ENCODE data around the gene TTC23.

The TTC23 gene

DNA sequence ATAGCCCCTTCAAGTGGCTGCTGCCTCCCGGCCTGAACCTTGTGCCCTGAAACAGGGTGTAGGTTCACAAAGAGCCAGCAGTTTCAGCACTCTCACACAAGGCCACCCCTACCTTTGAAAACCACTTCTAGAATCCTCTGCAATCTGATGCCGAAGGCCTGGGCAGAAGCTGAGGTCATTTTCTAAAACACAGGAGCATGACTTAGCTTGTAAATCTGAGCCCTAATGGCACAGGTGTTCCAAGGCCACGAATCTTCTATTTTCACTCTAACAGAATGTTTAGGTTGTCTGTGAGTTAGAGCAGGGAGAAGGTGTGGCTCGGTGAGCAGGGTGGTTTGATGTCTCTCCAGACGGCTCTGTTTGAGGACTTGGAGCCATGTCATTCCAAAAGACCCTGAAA is 82.2 kb downstream of the TTC23 start:
- Mint-ChIP-seq H3K27me3 (no peaks in the 10 kb centered on the region), H3K9me3 (ENCODE audit: low read depth) (no peaks in the 10 kb centered on the region), H3K4me3 (no peak overlapping the region), H3K27ac (no peak overlapping the region), H3K36me3 (no peaks in the 10 kb centered on the region), H3K4me1 (ENCODE audit: low read depth) (peaks cover 8% of the 10 kb centered on the region)

DNA sequence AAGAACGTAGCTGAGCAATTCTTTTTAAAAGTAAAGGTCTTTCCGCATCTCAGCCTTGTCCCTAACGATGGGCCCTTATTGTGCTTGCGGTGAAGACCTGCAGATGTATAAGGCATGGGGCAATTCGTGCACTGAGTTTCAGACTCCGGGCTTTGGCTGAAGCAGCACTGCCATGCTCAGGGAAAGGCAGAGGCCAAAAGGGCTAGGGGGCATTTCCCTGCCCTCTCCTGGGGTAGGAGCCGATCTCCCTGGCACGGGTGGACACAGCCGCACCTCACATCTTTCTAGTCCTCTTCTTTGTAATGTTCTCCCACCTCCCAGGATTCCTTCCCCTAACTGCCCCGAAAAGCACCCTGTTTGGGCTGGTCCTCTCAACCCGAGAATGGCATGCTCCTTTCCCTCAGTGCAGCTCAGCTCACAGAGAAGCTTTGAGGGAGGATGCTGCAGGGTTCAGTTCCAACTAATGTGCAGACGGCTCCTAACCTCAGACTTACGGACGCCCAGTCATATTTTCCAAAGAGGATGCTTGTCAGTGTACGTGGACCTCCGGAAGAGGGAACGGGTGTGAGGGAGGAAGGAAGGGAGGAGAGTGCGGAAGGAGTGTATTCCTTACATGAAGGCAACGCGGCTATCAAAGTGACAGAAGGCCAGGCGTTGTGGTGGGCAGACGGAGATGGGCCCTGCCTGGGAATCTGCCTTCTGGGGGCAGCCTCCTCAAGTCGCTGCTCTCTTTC is 83.3 kb downstream of the TTC23 start:
- Mint-ChIP-seq H3K4me1 (ENCODE audit: low read depth) (peaks cover 8% of the 10 kb centered on the region), H3K36me3 (no peaks in the 10 kb centered on the region), H3K27ac (no peak overlapping the region), H3K9me3 (ENCODE audit: low read depth) (no peaks in the 10 kb centered on the region), H3K27me3 (no peaks in the 10 kb centered on the region), H3K4me3 (no peak overlapping the region)

GRCh38 chr15:99165020-99165790 is 84.2 kb downstream of the TTC23 start:
- Mint-ChIP-seq H3K4me1 (ENCODE audit: low read depth) (peaks cover 8% of the 10 kb centered on the region), H3K36me3 (no peaks in the 10 kb centered on the region), H3K27me3 (no peaks in the 10 kb centered on the region), H3K9me3 (ENCODE audit: low read depth) (no peaks in the 10 kb centered on the region), H3K4me3 (no peak overlapping the region), H3K27ac (no peak overlapping the region)

- no peaks in the 10 kb centered on the region for H3K9me3 Mint-ChIP-seq (ENCODE audit: low read depth)
- H3K27me3 Mint-ChIP-seq: peaks cover 2% of the 10 kb centered on the region
- no peaks in the 10 kb centered on the region for H3K36me3 Mint-ChIP-seq
- H3K4me1 Mint-ChIP-seq (ENCODE audit: low read depth): peaks cover 8% of the 10 kb centered on the region
- H3K27ac Mint-ChIP-seq: no peak overlapping the region
- H3K4me3 Mint-ChIP-seq: no peak overlapping the region
Observed at GRCh38 chr15:99164119-99164518, 85.3 kb downstream of the TTC23 start.

GRCh38 chr15:99163271-99164062 is 85.9 kb downstream of the TTC23 start:
- no peaks in the 10 kb centered on the region for H3K9me3 Mint-ChIP-seq (ENCODE audit: low read depth)
- H3K27me3 Mint-ChIP-seq: peaks cover 2% of the 10 kb centered on the region
- H3K27ac Mint-ChIP-seq: no peak overlapping the region
- H3K36me3 Mint-ChIP-seq: no peaks in the 10 kb centered on the region
- no peak overlapping the region for H3K4me3 Mint-ChIP-seq
- peaks cover 8% of the 10 kb centered on the region for H3K4me1 Mint-ChIP-seq (ENCODE audit: low read depth)

DNA sequence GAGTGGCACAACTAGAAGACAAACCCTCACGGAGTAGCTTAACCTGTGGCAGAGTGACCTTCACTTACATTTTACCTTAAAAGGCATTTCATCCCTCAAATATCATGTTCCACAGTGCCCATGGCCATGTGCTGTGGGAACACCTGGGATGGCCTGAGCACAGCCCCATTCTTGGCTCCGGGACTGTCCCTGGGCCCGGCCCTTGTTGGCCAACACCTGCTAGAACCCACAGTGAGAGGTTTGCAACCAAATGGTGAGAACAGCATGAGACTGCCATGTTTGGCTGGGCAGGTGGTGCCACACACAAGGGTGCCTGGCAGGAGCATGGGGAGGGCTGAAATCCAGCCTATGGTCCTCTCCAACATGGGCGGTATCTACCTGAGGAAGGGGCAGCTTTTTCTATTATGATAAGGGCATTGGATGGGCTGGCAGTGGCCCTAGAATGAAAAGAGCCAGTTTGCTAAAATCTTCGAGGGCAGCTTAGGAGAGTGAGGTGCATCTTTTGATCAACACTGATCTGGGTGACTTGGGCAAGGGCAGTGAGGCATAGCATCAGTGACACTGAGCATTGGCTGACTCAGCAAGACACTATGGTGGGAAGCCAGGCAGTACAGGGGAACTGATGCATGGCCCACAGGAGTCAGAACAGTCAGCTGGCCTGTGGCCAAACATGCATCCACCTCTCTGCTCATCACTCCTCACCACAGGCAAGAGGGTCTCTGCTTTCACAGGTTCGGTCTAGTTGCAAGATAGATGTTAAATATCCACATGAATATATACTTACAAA is 90.6 kb downstream of the TTC23 start:
- no peak overlapping the region for H3K27ac Mint-ChIP-seq
- H3K4me3 Mint-ChIP-seq: no peak overlapping the region
- H3K4me1 Mint-ChIP-seq (ENCODE audit: low read depth): peaks cover 6% of the 10 kb centered on the region
- H3K27me3 Mint-ChIP-seq: peaks cover 2% of the 10 kb centered on the region
- no peaks in the 10 kb centered on the region for H3K36me3 Mint-ChIP-seq
- no peaks in the 10 kb centered on the region for H3K9me3 Mint-ChIP-seq (ENCODE audit: low read depth)

GRCh38 chr15:99157456-99157855 is 91.9 kb downstream of the TTC23 start:
- Mint-ChIP-seq H3K27ac (no peak overlapping the region), H3K27me3 (peaks cover 2% of the 10 kb centered on the region), H3K9me3 (ENCODE audit: low read depth) (no peaks in the 10 kb centered on the region), H3K4me1 (ENCODE audit: low read depth) (no peaks in the 10 kb centered on the region), H3K4me3 (no peak overlapping the region), H3K36me3 (no peaks in the 10 kb centered on the region)

GRCh38 chr15:99155961-99156443 is 93.4 kb downstream of the TTC23 start:
- Mint-ChIP-seq H3K27me3 (peaks cover 3% of the 10 kb centered on the region), H3K36me3 (no peaks in the 10 kb centered on the region), H3K27ac (no peak overlapping the region), H3K4me3 (no peak overlapping the region), H3K9me3 (ENCODE audit: low read depth) (no peaks in the 10 kb centered on the region), H3K4me1 (ENCODE audit: low read depth) (no peaks in the 10 kb centered on the region)

- Mint-ChIP-seq H3K27me3 (peaks cover 2% of the 10 kb centered on the region), H3K4me3 (no peak overlapping the region), H3K36me3 (no peaks in the 10 kb centered on the region), H3K4me1 (ENCODE audit: low read depth) (no peaks in the 10 kb centered on the region), H3K27ac (no peak overlapping the region), H3K9me3 (ENCODE audit: low read depth) (no peaks in the 10 kb centered on the region)
Observed at GRCh38 chr15:99154271-99154670, 95.1 kb downstream of the TTC23 start.

GRCh38 chr15:99153026-99153535 is 96.3 kb downstream of the TTC23 start:
- no peak overlapping the region for H3K4me3 Mint-ChIP-seq
- no peaks in the 10 kb centered on the region for H3K36me3 Mint-ChIP-seq
- peaks cover 1% of the 10 kb centered on the region for H3K27me3 Mint-ChIP-seq
- no peaks in the 10 kb centered on the region for H3K9me3 Mint-ChIP-seq (ENCODE audit: low read depth)
- H3K4me1 Mint-ChIP-seq (ENCODE audit: low read depth): no peaks in the 10 kb centered on the region
- no peak overlapping the region for H3K27ac Mint-ChIP-seq

DNA sequence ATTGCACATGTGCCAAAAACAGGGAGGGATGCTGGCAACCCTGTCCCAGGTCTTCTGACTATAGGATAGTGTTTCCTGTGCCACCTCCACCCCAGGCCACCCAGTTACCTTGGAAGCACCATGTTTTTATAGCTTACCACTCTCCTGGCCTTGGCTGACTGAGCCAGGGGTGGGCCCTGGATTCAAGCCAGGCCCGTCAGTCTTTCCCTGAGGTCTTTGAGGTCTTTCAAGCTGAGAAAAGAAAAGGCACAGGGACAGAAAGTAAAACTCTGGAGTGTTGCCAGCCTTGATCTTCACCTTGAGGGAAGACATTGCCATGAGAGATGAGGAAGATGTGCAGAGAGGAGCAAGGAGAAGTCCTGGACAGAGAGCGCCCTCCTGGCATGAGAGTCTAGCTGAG is 98.2 kb downstream of the TTC23 start:
- Mint-ChIP-seq H3K4me1 (ENCODE audit: low read depth) (no peaks in the 10 kb centered on the region), H3K27ac (no peak overlapping the region), H3K4me3 (no peak overlapping the region), H3K27me3 (peaks cover 1% of the 10 kb centered on the region), H3K9me3 (ENCODE audit: low read depth) (no peaks in the 10 kb centered on the region), H3K36me3 (no peaks in the 10 kb centered on the region)

- no peak overlapping the region for H3K27ac Mint-ChIP-seq
- H3K36me3 Mint-ChIP-seq: no peaks in the 10 kb centered on the region
- H3K9me3 Mint-ChIP-seq (ENCODE audit: low read depth): no peaks in the 10 kb centered on the region
- H3K4me3 Mint-ChIP-seq: no peak overlapping the region
- H3K27me3 Mint-ChIP-seq: peaks cover 1% of the 10 kb centered on the region
- no peaks in the 10 kb centered on the region for H3K4me1 Mint-ChIP-seq (ENCODE audit: low read depth)
Observed at GRCh38 chr15:99149366-99149765, 100.0 kb downstream of the TTC23 start.

DNA sequence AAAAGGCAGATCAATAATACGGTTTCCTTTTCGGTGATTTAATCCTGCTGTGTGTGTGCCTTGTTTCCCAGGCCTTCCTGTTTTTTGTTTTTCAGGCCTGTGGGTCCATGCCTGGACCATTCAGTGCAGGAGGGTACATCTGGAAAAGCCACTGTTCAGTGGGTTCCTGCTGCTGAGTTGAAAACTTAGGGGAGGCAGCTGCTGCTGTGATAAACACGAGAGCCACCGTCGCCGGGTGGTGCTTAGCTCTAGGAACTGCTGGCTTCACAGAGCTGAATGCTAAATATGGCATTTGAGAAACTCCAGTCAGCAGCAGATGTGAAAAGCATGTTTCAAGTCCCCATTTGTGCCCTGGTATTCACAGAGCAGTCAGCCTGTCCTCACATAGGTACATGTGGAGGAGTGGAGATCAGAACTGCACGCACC is 100.5 kb downstream of the TTC23 start:
- Mint-ChIP-seq H3K36me3 (no peaks in the 10 kb centered on the region), H3K27ac (no peak overlapping the region), H3K27me3 (peaks cover 1% of the 10 kb centered on the region), H3K9me3 (ENCODE audit: low read depth) (no peaks in the 10 kb centered on the region), H3K4me3 (no peak overlapping the region), H3K4me1 (ENCODE audit: low read depth) (no peaks in the 10 kb centered on the region)

DNA sequence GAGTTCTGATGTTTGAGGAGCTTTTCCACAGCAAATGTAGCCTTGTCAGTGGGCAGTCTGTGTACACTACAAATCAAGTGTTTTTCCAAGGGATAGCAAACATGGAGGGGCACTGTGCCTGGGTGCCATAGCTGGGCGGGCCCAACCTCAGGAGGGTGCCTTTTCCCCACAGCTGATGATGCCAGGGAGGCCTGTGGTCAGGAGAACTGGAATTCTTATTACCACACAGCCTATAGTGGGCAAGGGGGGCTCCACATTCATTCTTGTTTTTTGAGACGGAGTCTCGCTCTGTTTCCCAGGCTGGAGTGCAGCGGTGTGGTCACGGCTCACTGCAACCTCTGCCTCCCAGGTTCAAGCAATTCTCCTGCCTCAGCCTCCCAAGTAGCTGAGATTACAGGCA is 102.7 kb downstream of the TTC23 start:
- Mint-ChIP-seq H3K4me3 (no peak overlapping the region), H3K27ac (no peak overlapping the region), H3K36me3 (no peaks in the 10 kb centered on the region), H3K27me3 (no peaks in the 10 kb centered on the region), H3K4me1 (ENCODE audit: low read depth) (no peaks in the 10 kb centered on the region), H3K9me3 (ENCODE audit: low read depth) (no peaks in the 10 kb centered on the region)

Data from activated naive CD8-positive, alpha-beta T cell (primary cell).